GM19463 (cell line): ENCODE data around the gene CCR8.
A peak's percentile ranks its signal among the peaks of the same experiment; 100 is the strongest.
"Not testable (repeated sequence)": the region's sequence is repeated elsewhere in the genome, so short reads cannot be mapped to it uniquely, and the experiment has no call there.

ENCODE experiments used
- ATAC-seq: cut with Tn5 transposase; IDR thresholded peaks from one replicate; pipeline ENCODE4 v1.9.1; 2021; ENCODE audit warnings: mild to moderate bottlenecking, moderate library complexity; ENCODE audit not compliant: unreplicated experiment

CCR8 gene

DNA sequence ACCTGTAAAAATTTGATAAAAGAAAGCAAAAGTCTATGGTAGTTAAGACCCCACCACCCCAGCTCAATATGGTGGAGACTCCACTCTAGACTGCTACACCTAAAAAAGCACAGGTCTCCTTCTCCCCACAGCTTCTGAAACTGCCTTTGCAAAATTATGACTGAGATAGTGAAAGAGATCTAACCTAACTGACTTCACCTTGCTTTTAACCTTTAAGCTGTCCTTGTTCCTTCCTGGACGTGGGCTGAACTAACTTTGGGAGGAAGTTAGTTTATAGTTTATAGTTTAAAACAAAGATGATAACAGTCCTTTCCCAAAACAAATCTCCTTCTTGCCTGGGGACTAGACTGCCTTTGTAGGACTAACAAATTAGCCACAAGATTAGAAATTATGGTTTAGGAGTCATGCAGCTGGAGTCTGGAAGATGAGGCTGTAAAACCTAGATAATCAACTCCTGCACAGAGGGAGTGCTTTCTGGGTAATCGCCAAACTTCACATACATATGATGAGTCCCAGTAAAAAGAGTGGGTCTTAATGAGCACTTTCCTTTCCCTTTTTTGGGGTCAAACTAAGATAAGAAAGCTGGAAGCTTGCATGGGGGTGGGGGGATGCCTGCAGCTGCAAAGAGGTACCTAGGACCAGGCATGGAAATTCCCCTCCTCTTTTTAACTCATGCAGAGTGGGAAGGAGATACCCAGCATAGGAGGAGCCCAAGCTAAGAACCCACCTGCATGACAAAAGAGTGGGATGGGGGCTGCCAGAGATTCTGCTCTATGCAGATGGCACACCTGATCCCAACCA, 17.5 kb downstream of the CCR8 start:
- ATAC-seq = peak; percentile 79

GRCh38 chr3:39347586-39347876, 18.0 kb downstream of the CCR8 start:
- peak; percentile 8 for ATAC-seq

- no peak for ATAC-seq
Measured at GRCh38 chr3:39349080-39349479, 19.6 kb downstream of the CCR8 start.

- no peak for ATAC-seq
Measured at GRCh38 chr3:39350714-39351113, 21.2 kb downstream of the CCR8 start.

DNA sequence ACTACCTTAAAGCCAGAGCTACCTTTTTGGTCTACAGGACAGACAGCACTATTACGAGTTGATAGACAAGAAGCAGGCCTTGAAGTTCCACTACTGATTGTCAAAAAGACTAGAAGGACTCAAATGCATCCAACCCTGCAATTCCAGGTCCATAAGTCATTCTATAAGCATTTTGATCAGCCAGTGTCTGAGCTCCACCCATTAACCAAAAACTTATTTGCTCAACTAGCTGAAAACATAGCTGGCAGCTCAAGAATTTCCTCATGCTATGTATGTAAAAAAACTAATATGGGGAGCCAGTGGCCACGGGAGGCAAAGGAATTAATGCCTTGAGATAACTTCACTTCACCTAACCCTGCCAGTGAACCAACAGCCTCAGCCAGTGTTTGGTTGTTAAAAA, 21.6 kb downstream of the CCR8 start:
- not testable (repeated sequence) for ATAC-seq

DNA sequence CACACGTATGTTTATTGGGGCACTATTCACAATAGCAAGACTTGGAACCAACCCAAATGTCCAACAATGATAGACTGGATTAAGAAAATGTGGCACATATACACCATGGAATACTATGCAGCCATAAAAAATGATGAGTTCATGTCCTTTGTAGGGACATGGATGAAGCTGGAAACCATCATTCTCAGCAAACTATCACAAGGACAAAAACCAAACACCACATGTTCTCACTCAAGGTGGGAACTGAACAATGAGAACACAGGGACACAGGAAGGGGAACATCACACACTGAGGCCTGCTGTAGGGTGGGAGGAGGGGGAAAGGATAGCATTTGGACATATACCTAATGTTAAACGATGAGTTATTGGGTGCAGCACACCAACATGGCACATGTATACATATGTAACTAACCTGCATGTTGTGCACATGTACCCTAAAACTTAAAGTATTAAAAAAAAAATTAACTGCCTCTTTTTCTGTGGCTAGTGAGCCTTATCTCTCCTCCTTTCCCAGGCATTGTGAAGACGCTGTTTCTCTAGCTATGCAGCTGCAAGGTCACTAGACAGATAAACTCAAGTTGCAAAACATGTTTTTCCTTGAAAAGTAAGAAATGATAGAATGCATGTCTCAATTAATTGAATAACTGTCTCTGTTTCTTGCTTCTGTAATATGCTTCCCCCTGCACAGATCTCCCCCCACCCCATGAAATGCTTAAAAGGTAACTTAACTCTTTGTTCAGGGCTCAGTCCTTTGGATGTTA, 23.8 kb downstream of the CCR8 start:
- not testable (repeated sequence) for ATAC-seq

GRCh38 chr3:39358333-39358732, 28.8 kb downstream of the CCR8 start:
- ATAC-seq = no peak

GRCh38 chr3:39361252-39361927, 31.9 kb downstream of the CCR8 start:
- peak; percentile 50 for ATAC-seq

DNA sequence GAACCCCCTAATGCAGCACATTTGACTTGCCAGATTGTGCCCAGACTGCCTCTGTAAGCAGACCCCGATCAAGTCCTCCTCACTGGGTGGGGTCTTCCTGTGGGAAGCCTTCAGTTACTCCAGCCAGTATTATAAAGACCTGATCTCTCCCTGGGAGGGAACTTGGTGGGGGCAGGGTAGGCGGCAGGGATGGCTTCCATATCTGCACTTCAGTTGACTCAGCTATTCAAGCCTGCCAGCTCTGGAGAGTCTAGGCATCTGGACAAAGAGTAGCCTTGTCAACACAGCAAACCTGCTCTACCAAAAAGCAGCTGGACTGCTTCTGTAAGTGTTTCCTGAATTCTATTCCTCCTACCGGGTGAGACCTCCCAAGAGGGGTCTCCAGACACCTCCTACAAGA, 32.7 kb downstream of the CCR8 start:
- no peak for ATAC-seq

- ATAC-seq = no peak
Measured at GRCh38 chr3:39362812-39363211, 33.3 kb downstream of the CCR8 start.

GRCh38 chr3:39370450-39370849, 40.9 kb downstream of the CCR8 start:
- not testable (repeated sequence) for ATAC-seq

DNA sequence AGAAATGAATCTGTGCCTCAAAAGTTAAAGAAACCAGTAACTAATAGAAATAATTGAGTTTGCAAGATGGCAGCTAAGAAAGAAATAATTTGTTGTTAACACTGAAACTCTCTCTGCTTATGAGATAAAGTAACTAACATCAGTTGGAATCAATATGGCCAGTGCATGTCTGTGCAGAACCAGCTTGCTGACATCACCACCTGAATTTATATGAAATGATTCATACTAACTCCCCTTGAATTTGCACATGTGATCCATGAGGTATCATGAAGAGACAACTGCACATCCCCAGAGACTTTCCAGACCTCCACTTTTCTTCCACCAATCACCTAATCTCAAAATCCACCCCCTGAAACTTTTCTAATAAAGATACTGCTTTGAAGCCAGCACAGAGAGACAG, 43.3 kb downstream of the CCR8 start:
- ATAC-seq = no peak

- no peak for ATAC-seq
Measured at GRCh38 chr3:39376959-39377634, 47.6 kb downstream of the CCR8 start.

DNA sequence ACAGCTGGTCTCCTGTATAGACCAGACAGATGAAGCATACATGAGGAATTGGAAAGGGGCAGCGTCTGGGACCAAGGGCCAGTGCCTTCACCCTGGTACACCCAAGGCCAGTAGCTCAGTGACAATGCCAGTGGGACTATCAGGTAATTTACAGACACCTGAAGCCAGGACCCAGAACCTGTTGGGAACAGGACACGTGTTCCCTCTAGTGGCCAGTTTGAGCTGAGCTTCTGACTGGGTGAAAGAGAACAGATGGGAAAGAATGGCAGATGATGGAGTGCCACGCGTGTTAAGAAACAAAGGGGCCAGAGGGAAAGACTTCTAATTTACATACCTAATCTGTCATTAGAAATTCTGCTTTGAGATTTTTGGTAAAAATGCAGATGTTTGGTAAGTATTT, 48.6 kb downstream of the CCR8 start:
- ATAC-seq = peak; percentile 74

DNA sequence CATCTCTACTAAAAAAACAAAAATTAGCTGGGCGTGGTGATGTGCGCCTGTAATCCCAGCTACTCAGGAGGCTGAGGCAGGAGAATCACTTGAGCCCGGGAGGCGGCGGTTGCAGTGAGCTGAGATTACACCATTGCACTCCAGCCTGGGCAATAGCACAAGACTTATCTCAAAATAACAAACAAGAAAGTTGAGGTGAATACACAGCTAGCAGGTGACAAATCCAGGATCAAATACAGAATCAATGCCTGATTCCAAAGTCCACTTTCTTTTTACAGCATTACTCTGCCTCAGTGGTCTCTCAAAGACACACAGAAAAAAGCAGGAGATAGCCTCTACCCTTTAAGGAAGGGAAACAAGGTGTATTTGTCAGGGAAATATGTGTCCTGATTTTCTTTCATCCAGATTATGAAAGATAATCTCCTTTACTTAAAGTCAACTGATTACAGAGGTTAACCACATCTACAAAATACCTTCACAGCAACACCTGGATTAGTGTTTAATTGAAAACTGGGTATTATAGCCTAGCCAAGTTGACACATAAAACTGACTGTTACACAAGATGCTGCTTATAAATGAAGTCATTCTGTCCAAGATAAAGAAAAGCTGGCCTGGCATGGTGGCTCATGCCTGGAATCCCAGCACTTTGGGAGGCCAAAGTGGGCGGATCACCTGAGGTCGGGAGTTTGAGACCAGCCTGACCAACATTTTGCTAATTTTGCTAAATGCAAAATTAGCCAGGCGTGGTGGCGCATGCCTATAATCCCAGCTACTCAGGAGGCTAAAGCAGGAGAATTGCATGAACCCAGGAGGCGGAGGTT, 49.7 kb downstream of the CCR8 start:
- ATAC-seq = no peak

DNA sequence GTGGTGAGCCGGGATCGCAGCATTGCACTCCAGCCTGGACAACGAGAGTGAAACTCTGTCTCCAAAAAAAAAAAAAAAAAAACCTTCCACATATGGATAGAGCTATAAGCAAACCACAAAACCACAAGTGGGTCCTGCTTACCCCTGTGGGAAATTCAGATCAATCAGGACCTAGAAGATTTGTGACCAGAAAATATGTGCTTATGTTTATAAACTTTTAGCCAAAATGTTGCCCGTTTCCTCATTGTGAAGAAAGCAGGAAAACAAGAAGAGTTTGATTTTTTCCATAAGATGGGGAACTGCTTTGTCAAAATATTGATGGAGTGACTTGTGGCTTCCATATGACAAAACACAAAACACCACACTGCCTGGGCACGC, 50.3 kb downstream of the CCR8 start:
- no peak for ATAC-seq

DNA sequence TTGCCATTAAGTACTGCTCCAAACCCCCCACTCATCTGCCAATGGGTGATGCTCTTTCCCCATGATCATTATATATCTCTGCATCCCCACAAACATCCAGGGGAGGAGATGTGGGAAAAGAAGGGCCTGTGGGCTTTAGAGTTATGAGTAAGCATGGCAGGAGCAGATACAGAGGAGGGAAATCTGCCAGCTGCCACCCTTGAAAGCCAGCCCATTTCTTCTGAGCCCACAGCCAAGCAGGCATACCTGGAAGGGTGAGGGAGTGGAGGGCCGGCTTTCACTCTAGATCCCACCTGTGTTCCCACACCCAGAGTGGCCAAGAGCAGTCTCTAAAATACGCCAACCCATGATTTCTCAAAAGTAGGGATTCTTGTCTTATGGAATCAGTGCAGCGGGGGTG, 51.9 kb downstream of the CCR8 start:
- ATAC-seq = no peak
